Right kidney (tissue), 9 donors: ENCODE results near the gene HORMAD1.
"Not testable (repeated sequence)": the region's sequence is repeated elsewhere in the genome, so short reads cannot be mapped to it uniquely, and the experiment has no call there.

ENCODE experiments used
- DNase-seq: peaks from one replicate; pipeline ENCODE4 v3.0.0-alpha.2; 2016
- long read RNA-seq, 8 donors: transcript quantifications; one replicate each; lab custom pipeline, GENCODE V29; 2026

HORMAD1 gene, protein sequence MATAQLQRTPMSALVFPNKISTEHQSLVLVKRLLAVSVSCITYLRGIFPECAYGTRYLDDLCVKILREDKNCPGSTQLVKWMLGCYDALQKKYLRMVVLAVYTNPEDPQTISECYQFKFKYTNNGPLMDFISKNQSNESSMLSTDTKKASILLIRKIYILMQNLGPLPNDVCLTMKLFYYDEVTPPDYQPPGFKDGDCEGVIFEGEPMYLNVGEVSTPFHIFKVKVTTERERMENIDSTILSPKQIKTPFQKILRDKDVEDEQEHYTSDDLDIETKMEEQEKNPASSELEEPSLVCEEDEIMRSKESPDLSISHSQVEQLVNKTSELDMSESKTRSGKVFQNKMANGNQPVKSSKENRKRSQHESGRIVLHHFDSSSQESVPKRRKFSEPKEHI
- long read RNA-seq, donor 1: 0 reads
- long read RNA-seq, donor 2: 0 reads
- long read RNA-seq, donor 3: 0 reads
- long read RNA-seq, donor 4: 0 reads
- long read RNA-seq, donor 5: 0 reads
- long read RNA-seq, donor 6: 0 reads
- long read RNA-seq, donor 7: 0 reads
- long read RNA-seq, donor 8: 0 reads

DNA sequence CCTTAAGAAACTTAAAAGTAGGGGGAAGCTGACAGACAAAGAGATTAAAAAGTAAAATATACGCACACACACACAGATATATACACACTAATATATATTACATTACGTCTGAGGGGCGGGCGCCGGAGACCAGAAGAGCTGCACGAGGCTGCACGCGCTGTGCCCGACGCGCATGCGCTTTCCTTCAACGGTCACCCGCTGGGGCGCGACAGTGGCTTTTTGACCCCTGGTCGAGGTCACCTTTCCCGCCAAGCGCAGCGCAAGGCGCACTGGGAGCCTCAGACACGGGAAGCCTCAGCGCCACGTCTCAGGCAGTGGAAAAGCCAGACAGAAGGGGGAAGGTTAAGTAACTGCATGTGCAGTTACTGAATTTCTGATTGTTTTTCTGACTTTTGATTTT, at the start of gene HORMAD1:
TSS of gene HORMAD1 (minus strand) at position 193 of the 400 bp plus-strand sequence. CDS start 1,390 bp downstream, outside the sequence.
- DNase-seq: no peak

GRCh38 chr1:150767704-150768103, 47.0 kb upstream of the HORMAD1 start:
- DNase-seq: not testable (repeated sequence)

DNA sequence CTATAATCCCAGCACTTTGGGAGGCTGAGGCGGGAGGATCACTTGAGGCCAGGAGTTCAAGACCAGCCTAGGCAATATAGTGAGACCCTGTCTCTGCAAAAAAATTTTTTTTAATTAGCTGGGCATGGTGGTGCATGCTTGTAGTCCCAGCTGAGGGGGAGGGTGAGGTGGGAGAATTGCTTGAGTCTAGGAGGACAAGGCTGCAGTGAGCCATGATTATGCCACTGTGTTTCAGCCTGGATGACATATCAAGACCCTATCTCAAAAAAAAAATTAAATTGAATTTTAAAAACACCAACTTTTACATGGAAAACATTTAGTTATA, 45.2 kb upstream of the HORMAD1 start:
- not testable (repeated sequence) for DNase-seq

GRCh38 chr1:150765296-150765976, 44.7 kb upstream of the HORMAD1 start, which contains the start of gene CTSS:
Gene CTSS (minus strand): TSS chr1:150765778. CDS start chr1:150764763, 1,015 bp downstream.
- no peak for DNase-seq

DNA sequence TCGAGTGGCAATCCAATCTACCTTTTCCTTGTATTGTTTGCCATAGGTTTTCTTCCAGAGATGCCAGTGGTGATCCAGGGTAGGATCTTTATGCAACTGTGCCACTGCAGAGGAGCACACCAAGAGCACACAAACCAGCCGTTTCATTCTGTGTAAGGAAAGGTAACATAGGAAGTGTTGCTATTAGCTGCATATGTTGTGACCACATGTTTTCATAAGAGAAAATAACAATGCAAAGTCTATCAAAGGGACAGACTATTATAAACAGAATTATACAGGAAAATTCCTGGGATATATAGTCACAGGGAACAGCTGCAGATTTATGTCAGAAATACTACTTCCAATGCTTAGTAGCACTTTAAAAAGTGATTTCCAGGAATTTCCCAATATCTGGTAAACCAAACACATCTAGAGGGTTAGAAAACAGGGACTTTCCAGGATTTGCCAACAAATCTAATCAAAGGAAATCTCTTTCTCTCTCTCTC, 44.0 kb upstream of the HORMAD1 start:
- no peak for DNase-seq

GRCh38 chr1:150763018-150763417, 42.3 kb upstream of the HORMAD1 start:
- DNase-seq: no peak

DNA sequence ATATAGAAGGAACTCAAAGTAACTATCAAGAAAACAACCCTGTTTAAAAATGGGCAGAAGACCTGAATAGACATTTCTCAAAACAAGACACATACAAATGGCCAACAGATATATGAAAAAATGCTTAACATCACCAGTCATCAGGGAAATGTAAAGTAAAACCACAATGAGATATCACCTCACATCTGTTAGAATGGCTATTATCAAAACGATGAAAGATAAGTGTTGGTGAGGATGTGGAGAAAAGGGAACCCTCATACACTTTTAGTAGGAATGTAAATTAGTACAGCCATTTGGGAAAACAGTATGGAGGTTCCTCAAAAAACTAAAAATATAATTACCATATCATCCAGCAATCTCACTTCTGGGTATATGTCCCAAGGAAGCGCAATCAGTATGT, 41.9 kb upstream of the HORMAD1 start:
- no peak for DNase-seq

- DNase-seq: no peak
Measured at GRCh38 chr1:150761801-150762200, 41.1 kb upstream of the HORMAD1 start.

GRCh38 chr1:150760013-150760412, 39.3 kb upstream of the HORMAD1 start:
- no peak for DNase-seq

- DNase-seq: no peak
Measured at GRCh38 chr1:150753416-150753815, 32.7 kb upstream of the HORMAD1 start.

GRCh38 chr1:150751443-150751842, 30.7 kb upstream of the HORMAD1 start:
- DNase-seq: no peak

DNA sequence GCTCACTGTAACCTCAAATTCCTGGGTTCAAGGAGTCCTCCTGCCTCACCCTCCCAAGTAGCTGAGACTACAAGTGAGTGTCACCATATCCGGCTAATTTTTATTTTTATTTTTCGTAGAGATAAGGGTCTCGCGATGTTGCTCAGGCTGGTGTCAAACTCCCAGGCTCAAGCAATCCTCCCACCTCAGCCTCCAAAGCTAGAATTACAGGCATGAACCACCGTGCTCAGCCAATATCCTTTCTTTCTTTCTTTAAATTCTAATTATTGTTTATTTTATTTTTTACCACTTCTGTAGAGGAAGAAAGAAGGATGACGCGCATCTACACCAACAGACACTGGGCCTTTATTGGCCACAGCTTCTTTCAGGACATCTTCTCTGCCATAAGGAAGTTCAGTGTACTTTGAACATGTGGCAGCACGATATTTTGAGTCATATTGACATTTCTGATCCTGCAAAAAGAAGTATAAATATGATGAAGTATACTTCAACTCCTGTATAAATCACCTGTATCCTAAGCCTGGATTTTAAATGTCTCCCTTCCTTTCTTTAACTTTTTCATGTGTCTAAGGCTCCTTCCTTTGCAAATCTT, 29.1 kb upstream of the HORMAD1 start:
- DNase-seq: no peak

GRCh38 chr1:150748878-150749719, 28.4 kb upstream of the HORMAD1 start:
- DNase-seq: no peak

GRCh38 chr1:150730130-150730721, 9.5 kb upstream of the HORMAD1 start:
- no peak for DNase-seq

DNA sequence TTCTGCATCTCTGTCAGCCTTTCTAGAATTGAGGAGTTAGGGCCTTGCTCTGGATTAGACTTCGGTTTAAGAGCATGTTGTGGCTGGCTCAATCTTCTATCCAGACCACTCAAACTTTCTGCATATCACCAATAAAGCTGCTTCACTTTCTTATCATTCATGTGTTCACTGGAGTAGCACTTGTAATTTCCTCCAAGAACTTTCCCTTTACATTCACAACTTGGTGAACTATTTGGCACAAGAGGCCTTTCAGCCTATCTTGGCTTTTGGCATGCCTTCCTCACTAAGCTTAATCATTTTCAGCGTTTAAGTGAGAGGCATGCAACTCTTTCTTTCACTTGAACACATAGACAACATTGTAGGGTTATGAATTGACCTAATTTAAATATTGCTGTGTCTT, 3.6 kb upstream of the HORMAD1 start:
- DNase-seq: no peak

GRCh38 chr1:150720098-150720497, 597 bp downstream of the HORMAD1 start:
- no peak for DNase-seq

GRCh38 chr1:150718225-150718891, 2.3 kb downstream of the HORMAD1 start:
- DNase-seq: no peak

DNA sequence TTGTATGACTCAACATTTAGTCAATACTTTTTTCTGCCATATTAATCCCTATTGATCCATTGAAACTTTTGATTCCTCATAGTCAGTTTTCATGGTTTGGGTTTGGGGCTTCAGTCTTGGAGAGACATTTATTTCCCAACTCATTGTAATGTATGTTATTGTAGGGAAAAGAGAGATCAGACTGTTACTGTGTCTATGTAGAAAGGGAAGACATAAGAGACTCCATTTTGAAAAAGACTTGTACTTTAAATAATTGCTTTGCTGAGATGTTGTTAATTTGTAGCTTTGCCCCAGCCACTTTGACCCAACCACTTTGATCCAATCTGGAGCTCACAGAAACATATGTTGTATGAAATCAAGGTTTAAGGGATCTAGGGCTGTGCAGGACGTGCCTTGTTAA, 11.7 kb downstream of the HORMAD1 start:
- not testable (repeated sequence) for DNase-seq

DNA sequence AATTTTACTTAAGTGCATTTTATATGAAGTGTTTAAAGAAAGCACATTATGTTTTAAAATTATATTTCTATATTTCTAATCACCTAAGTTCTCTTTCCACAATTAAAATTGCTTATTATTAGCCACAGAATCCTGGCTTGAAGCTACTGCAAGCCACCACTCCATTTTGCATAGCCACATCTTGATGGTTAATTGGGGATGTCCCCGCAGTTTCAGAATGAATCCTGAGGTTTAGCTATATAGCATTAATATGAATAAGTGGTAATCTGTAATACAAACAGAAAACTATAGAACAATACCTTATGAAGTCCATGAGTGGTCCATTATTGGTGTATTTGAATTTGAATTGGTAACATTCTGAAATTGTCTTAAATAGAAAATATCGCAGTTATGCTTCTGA, 12.1 kb downstream of the HORMAD1 start:
- no peak for DNase-seq

DNA sequence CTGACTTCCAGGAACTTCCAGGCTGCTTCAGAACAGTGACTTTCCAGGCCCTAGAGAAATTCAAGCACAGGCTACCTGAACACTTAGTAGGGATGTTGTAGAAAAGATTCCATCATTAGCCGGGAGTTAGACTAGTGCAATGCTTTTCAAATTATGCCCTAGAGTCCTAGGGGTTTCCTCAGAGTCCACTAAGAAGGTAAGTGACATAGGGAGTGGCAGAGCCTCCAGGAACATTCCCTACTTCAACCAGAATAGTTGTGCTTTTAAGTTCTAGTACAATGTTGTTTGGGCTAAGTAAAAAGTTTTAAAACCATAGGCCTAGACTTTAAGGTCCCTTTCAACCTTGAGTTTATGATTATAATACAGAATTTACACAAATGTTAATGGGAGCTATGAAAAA, 14.6 kb downstream of the HORMAD1 start:
- no peak for DNase-seq

DNA sequence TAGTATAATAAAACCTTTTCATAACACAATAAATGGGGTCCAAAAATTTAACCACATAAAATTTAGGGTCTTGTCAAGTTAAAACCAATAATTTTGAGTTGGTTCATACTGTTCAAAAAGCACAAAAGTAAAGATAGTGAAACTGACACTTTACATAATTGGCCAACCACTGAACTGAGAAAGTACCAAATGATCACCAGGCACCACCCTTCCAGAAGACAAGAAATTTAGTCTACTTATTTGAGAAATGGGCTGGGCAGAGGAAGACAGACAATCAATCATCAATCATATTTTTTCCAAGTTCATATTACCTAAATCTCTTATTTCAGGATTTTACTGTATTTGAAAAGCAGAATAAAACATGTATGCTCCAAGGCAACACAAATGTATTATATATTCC, 17.3 kb downstream of the HORMAD1 start:
- DNase-seq: no peak
